Mammary epithelial cell (primary cell): ENCODE data around the gene ATPAF1.

Experiments
- EZH2 ChIP-seq: IDR thresholded peaks from 2 replicates; pipeline ENCODE4 v1.6.1; 2012; ENCODE audit warnings: low read length, inconsistent platforms, borderline replicate concordance
- TF ChIP-seq, protein P1 (sequence below), 2 donors: IDR thresholded peaks in 1 of 2; conservative IDR thresholded peaks in 1 of 2; 2 replicates each; pipeline ENCODE4 v1.5.1; 2011 to 2012; ENCODE audit warnings: inconsistent platforms in 2 of 2, low read length in 2 of 2, mild to moderate bottlenecking in 2 of 2, control low read depth in 1 of 2, low read depth in 1 of 2; ENCODE audit not compliant: insufficient read depth in 1 of 2; ENCODE audit errors: extremely low read depth in 1 of 2

DNA sequence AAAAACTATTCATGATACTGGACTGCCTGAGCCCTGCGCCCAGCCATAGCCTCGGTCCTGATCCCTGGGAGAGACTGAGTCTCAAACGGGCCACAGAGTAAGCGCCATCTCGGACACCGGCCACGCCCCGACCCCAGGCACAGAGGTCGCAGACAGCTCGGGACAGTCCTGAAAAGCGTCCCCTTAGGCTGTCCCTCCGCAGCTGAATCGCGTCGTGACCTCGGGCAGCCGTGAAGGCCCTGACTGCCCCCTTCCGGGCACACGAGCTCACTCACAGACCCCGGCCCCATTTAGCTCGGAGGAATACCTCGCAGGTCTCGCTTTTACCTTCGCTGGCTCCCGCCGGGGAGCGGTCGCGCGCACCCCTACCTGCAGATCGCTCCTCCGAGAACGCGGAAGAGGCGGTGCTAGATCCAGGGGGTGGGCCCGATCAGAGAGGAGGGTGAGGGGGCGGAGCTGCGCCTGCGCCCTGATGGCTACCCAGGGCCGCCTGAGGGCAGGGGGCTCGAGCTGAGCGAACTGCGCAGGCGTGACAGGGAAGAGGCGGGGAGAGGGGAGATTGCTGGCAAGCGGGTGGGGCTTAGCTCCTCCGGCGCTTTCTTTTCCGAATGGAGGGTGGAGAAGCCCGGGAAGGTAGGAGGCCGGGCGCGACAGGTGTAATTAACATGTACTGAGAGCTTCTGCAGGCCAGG, 64.2 kb downstream of the ATPAF1 start, which contains the start of gene MKNK1:
- TF ChIP-seq, protein P1, sequence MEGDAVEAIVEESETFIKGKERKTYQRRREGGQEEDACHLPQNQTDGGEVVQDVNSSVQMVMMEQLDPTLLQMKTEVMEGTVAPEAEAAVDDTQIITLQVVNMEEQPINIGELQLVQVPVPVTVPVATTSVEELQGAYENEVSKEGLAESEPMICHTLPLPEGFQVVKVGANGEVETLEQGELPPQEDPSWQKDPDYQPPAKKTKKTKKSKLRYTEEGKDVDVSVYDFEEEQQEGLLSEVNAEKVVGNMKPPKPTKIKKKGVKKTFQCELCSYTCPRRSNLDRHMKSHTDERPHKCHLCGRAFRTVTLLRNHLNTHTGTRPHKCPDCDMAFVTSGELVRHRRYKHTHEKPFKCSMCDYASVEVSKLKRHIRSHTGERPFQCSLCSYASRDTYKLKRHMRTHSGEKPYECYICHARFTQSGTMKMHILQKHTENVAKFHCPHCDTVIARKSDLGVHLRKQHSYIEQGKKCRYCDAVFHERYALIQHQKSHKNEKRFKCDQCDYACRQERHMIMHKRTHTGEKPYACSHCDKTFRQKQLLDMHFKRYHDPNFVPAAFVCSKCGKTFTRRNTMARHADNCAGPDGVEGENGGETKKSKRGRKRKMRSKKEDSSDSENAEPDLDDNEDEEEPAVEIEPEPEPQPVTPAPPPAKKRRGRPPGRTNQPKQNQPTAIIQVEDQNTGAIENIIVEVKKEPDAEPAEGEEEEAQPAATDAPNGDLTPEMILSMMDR (conservative IDR thresholded peaks at IDR 0.05 in 1 of 2, IDR thresholded peaks at IDR 0.05 in 1 of 2; ENCODE audit: extremely low read depth in 1 of 2, insufficient read depth in 1 of 2, low read depth in 1 of 2, low read length in 2 of 2) = peak in 1 of 2 donors; percentile 17
- TF ChIP-seq EZH2 = no peak
